ENCODE results near the gene FSIP1. TPM values are rescaled to one million over a fixed set of nuclear protein-coding genes. Genes with fewer than 3 reads are reported as not detected.

FSIP1 gene
- total RNA-seq, 1 donor from 2014 or later, result 2.5 TPM

DNA sequence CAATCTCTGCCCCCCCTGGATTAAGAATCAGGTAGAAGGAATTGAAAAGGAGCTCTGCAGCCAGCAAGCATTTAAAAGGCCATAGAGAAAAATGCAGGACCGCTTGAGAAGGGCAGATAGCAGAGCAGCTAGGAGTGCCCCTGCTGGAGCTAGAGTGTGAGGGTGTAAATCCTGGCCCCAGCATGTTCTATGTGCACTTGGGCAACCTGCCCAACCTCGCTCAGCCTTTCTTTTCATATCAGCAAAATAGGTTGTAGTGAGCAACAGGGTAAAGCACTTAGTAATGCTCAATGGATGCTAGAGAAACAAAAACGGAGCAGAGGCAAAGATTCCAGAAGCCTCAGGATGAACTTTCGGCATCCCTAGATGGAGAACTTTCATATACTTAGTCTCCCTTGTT lies 226.8 kb downstream of the FSIP1 start:
- no peak for TF ChIP-seq EZH2 (IDR thresholded peaks at IDR 0.05)
- TF ChIP-seq, protein P1, sequence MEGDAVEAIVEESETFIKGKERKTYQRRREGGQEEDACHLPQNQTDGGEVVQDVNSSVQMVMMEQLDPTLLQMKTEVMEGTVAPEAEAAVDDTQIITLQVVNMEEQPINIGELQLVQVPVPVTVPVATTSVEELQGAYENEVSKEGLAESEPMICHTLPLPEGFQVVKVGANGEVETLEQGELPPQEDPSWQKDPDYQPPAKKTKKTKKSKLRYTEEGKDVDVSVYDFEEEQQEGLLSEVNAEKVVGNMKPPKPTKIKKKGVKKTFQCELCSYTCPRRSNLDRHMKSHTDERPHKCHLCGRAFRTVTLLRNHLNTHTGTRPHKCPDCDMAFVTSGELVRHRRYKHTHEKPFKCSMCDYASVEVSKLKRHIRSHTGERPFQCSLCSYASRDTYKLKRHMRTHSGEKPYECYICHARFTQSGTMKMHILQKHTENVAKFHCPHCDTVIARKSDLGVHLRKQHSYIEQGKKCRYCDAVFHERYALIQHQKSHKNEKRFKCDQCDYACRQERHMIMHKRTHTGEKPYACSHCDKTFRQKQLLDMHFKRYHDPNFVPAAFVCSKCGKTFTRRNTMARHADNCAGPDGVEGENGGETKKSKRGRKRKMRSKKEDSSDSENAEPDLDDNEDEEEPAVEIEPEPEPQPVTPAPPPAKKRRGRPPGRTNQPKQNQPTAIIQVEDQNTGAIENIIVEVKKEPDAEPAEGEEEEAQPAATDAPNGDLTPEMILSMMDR (IDR thresholded peaks at IDR 0.05), result no peak
- TF ChIP-seq EZH2phosphoT487 (IDR thresholded peaks at IDR 0.05), result no peak
- no peak overlapping the region for H3K27ac ChIP-seq
- peaks cover 13% of the 10 kb centered on the region for H3K4me1 Mint-ChIP-seq
- H3K4me2 ChIP-seq, result no peak overlapping the region
- no peak overlapping the region for H3K4me3 ChIP-seq
- no peaks in the 10 kb centered on the region for H4K20me1 ChIP-seq (ENCODE audit: low read depth)
- H3K36me3 Mint-ChIP-seq, result no peaks in the 10 kb centered on the region
- no peaks in the 10 kb centered on the region for H3K27me3 Mint-ChIP-seq (ENCODE audit: insufficient read depth, low read depth)
- H3K9me3 ChIP-seq (ENCODE audit: low read depth), result no peaks in the 10 kb centered on the region
- no peak overlapping the region for H3K9ac ChIP-seq
- H2AFZ ChIP-seq (replicated peaks), result peak overlapping the region; percentile 27
- peaks cover 12% of the 10 kb centered on the region for H3K4me1 ChIP-seq
- no peaks in the 10 kb centered on the region for H3F3A ChIP-seq (ENCODE audit: low read depth)
- DNase-seq (ENCODE audit: low spot score), result no peak
- H3K27ac Mint-ChIP-seq, result no peak overlapping the region
- no peaks in the 10 kb centered on the region for H3K36me3 ChIP-seq
- H3K9me3 Mint-ChIP-seq, result no peaks in the 10 kb centered on the region
- H3K27me3 ChIP-seq, result no peaks in the 10 kb centered on the region
- no peaks in the 10 kb centered on the region for H3K79me2 ChIP-seq (ENCODE audit: low read depth)
- H3K4me3 Mint-ChIP-seq, result no peak overlapping the region

DNA sequence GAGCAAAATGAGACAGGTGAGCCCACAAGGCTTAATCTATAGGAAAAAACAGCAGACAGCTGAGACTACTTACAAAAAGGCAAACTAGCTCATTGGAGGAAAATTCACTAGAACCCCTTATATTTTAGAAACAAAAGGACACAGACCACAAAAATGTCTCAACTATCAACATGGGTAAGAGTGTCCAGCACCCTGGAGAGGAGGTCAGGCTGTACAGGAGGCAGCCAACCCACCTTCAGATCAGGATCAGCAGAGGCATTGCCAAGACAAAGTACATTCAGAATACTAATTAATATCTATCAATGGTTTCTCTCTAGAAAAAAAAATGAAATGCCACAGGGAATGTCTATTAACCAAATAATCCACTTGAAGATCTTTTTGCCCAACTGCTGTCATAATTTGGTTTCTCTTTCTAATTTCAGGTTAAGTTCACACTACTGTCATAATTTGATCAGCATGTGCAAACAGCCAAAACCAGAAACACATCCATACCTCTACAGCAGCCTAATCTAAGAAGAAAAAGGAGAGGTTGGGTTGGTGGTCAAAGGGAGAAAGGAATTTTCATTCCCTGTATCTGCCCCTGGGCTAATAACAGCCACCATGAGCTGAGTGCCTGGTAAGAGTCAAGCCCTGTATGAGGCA lies 227.8 kb downstream of the FSIP1 start:
- H3K27ac ChIP-seq, result no peak overlapping the region
- H3K27ac Mint-ChIP-seq, result peak overlapping the region; percentile 11
- H3K27me3 Mint-ChIP-seq (ENCODE audit: insufficient read depth, low read depth), result no peaks in the 10 kb centered on the region
- H3K4me1 ChIP-seq, result peaks cover 12% of the 10 kb centered on the region
- H3K9me3 ChIP-seq (ENCODE audit: low read depth), result no peaks in the 10 kb centered on the region
- no peak overlapping the region for H3K9ac ChIP-seq
- no peaks in the 10 kb centered on the region for H3K27me3 ChIP-seq
- H3K36me3 ChIP-seq, result no peaks in the 10 kb centered on the region
- no peak overlapping the region for H3K4me3 ChIP-seq
- no peaks in the 10 kb centered on the region for H3K36me3 Mint-ChIP-seq
- H4K20me1 ChIP-seq (ENCODE audit: low read depth), result no peaks in the 10 kb centered on the region
- peak overlapping the region; percentile 36 for H3K4me2 ChIP-seq
- no peak overlapping the region for H2AFZ ChIP-seq (replicated peaks)
- H3K4me3 Mint-ChIP-seq, result no peak overlapping the region
- DNase-seq (ENCODE audit: low spot score), result no peak
- peaks cover 13% of the 10 kb centered on the region for H3K4me1 Mint-ChIP-seq
- H3F3A ChIP-seq (ENCODE audit: low read depth), result no peaks in the 10 kb centered on the region
- TF ChIP-seq, protein P1 (IDR thresholded peaks at IDR 0.05), result no peak
- TF ChIP-seq EZH2phosphoT487 (IDR thresholded peaks at IDR 0.05), result no peak
- no peak for TF ChIP-seq EZH2 (IDR thresholded peaks at IDR 0.05)
- H3K9me3 Mint-ChIP-seq, result no peaks in the 10 kb centered on the region
- no peaks in the 10 kb centered on the region for H3K79me2 ChIP-seq (ENCODE audit: low read depth)

DNA sequence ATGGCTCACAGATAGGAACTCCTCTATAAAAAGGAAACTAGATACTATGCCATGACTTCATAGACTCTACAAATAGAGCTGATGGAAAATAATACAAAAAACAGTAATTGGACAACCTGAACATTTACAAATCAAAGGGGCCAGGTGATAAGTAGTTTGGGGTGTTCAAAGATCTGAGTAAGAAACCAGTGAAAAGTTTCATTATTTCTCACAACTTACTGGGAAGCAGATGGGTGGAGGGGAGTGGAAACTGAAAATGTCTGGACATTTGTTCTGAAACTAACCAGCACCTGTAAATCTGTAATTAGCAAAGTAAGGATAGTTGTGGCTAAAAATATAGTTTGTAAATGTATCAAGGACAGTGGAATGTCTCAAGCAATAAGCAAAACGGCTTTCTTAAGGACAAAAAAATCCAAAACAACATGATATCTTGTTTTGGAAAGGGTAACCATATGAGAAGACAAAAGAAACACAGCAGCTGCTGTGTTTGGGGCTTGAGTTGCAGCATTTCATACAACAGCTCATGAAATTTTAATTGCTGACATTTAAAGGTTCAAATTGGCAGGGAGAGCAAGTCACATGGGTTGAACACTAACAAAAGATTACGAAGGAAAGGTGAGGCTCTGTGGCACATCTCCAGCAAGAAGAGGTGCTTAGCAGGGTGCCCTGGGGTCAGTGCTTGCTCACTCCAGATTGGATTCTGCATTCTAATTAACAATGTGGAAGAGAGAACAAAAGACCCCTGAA lies 228.5 kb downstream of the FSIP1 start:
- peak overlapping the region; percentile 11 for H3K27ac Mint-ChIP-seq
- Histone ChIP-seq H4K20me1 (ENCODE audit: low read depth) (no peaks in the 10 kb centered on the region), H3K79me2 (ENCODE audit: low read depth) (no peaks in the 10 kb centered on the region)

More for the DNA sequence above, 228.5 kb downstream of the FSIP1 start:
- no peak overlapping the region for H2AFZ ChIP-seq (replicated peaks)
- no peaks in the 10 kb centered on the region for H3K27me3 ChIP-seq
- no peaks in the 10 kb centered on the region for H3K36me3 Mint-ChIP-seq
- H3K36me3 ChIP-seq, result no peaks in the 10 kb centered on the region
- H3K4me1 ChIP-seq, result peaks cover 12% of the 10 kb centered on the region
- no peak overlapping the region for H3K9ac ChIP-seq
- H3K4me3 Mint-ChIP-seq, result no peak overlapping the region
- no peaks in the 10 kb centered on the region for H3K9me3 Mint-ChIP-seq
- H3K4me2 ChIP-seq, result peak overlapping the region; percentile 36
- no peak overlapping the region for H3K27ac ChIP-seq
- H3K4me3 ChIP-seq, result no peak overlapping the region
- no peaks in the 10 kb centered on the region for H3K9me3 ChIP-seq (ENCODE audit: low read depth)
- H3F3A ChIP-seq (ENCODE audit: low read depth), result no peaks in the 10 kb centered on the region
- peaks cover 1% of the 10 kb centered on the region for H3K27me3 Mint-ChIP-seq (ENCODE audit: insufficient read depth, low read depth)
- no peak for DNase-seq (ENCODE audit: low spot score)
- TF ChIP-seq, protein P1 (IDR thresholded peaks at IDR 0.05), result no peak
- TF ChIP-seq EZH2phosphoT487 (IDR thresholded peaks at IDR 0.05) (no peak), EZH2 (IDR thresholded peaks at IDR 0.05) (no peak)
- H3K4me1 Mint-ChIP-seq, result peaks cover 13% of the 10 kb centered on the region

All from neural progenitor cell (in vitro differentiated cells).